Middle frontal gyrus (tissue), 1 donor: Measurements from ENCODE around the gene DSCAML1.

Experiments
- DNase-seq: peaks from one replicate; pipeline ENCODE4 v3.0.0-alpha.2; 2015; ENCODE audit warnings: low spot score; ENCODE audit errors: extremely low spot score

Gene DSCAML1

DNA sequence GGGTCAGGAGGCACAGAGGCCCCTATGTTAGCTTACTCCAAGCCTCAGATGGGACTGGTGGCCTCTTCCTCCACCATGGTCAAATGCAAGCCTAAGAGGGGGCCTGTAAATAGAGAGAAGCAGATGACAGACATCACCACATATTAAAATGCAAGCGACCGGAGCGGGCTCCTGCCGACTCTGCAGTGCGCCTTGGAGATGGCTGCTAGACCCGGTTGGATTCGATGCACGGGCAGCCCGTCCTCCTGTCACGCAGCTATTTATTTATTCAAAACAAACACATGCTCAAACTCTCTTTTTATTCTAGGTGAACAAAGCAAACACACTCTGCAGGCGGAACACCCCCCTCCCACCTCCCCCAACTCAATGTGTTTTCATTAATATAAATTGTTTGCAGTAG is 208.0 kb downstream of the DSCAML1 start:
- no peak for DNase-seq

DNA sequence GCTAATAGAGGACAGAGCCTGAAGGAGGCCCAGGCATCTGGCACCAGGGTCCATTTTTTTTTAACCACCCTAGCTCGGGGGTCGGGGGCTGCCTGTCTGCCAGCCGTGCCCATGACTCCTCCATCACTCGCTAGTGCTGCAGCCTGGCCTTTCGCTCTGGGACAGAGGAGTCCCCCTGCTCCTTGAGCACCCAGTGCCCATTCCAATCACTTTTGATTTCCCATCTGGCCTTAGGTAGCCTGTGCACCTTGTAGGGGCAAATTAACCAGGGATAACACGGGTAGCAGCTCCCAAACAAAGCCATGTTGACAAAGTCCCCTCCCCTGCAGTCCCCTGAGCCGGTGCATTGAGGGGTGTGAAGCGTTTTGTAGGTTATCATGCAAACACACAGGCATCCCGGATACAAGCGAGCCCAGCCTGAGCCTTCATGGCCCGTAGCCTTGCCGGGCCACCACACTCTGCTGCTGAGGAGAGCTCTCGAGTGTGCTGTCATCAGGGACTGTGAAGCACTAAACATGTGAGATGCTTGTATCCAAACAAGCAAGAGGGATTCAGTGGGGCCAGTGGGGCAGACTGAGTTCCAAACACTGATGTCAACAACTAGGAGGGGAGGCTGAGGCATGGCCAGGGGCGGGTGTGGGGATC is 208.7 kb downstream of the DSCAML1 start:
- no peak for DNase-seq

DNA sequence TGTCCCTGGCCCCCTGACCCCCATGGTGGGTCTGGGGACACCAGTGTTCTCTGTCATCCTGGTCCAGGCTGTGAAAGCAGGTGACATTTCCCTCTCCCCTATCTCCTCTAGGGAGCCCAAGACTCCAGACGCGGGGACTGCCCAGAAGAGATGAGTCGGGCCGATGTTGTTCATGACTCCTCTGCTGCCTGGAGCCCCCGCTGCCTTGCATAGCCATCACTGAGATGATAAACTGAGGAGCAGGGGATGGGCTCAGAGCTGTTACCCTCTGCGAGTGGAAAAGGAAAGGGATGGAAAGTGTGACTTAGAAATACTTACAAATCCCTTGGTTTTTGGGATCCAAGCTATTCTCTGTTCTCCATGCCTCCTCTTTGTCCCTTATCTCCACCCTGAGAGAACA is 209.6 kb downstream of the DSCAML1 start:
- no peak for DNase-seq

DNA sequence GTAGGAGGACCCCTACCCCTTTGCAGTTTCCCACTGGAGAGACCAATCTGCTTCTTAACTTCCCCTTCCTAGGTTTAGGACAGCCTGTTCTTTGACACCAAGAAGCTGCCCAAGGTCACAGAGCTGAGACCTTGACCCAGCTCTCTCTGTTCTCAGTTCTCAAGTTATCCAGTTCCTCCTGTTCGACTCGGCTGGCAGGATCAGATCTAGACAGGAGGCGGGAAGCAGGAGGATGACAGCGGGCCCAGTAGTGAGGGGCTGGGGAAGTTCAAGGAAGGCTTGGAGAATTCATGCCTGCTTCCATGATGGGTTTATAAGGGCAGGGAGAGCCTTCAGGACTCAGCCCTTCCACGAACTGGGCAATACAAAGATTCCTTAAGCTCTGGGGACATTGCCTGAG is 210.6 kb downstream of the DSCAML1 start:
- DNase-seq = no peak

DNA sequence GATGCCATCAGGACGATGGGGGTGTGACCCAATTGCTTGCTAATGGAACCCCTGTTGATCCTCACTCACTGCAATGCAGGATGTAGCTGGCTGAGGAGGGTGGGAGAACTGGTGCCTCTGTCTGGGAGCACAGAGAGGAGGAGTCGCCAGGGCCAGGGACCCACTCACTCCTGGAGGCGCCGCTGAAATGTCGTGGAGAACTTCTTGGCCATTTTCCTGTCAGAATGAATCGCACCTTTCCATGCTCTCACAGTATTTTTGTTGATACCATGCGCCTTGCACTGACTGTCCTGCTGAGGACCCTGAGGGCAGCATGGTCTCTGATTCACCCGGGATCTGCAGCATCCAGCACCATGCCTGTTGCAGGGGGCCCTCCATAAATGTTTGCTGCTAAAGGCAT is 211.4 kb downstream of the DSCAML1 start:
- DNase-seq = no peak

DNA sequence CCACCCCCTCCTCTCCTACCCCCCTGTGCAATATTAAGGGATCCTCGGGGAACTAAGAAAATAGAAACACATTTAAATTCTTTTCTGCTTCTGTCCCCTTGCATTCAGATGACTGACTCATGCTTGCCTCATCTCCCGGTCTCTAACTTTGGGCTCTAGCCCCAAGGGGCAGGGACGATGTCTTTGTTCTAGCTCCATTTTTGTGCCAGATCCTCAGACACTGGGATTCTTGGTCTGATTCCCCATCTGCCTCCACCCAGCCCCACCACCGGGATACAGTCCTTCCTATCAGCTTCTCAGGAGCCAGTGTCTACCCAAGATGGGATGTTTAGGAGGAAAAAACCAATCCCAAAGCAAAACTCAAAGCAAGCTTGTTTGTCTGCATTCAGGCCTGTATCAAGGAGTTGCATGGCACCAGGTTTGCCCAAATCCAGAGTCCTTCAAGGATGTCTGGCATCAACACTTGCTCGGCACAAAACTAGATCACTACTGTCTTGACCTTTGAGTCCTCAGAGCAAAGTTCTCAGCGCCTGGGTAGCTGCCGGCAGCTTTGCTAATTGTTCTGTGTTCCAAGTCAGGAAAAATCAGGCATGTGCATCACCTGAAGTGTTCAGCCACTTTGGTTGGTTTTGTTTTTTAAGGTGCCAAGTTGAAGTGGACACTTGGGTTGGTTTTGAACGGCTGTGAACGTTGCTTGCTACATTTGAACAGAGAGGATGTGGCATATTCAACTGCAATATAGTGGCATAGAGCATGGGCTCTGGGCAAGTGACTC is 212.8 kb downstream of the DSCAML1 start:
- DNase-seq = no peak

DNA sequence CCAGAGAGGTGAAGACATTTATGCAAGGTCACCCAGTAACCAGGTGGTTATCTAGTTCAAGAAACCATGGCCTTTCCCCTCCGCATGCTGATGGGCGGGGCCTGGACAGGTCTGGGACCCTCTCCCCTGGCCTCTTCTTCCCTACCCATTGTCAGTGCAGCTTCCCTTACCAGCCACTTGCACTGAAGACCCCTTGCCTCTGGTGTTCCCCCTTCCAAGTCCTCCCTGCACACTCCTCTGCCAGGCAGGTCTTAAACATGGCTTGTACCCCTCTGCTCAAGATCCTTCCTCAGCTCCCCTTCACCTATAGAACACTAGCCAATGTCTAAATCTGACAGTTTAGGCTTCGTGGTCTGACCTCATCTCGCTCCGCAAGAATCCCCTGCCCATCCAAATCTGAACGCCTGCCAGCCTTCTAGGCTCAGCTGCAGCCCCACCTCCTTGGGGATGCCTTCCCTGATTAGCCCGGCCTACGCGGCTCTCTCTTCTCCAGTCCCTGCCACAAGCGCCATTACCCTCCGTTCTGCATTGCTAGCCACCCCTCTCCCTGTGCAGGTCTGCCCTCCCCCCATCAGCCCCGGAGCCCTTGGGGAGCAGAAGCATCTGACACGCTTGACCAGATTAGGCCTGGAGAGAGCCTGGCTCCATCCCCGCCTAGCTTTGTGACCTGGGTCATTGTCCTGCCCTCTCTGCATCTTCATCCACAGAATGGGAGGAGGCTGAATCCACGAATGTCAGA is 213.8 kb downstream of the DSCAML1 start:
- no peak for DNase-seq

DNA sequence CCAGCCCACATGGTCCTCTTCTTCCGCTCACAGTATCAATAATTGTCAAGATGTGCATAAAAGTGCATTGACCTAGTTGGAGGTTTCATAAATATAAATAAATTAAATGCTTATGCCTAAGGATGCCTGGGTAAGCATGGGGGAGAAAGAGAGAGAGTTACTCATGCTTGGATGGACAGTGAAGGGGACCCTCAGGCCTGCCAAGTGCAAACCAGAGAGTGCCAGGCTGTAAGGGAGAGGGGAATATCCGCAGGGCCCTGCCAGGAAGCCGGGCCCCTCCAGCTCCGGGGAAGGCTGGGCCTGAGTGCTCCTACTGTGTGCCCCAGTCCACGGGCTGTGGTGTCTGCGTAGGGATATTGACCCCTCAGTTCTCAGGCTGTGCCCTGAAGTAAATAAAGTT is 214.6 kb downstream of the DSCAML1 start:
- DNase-seq = no peak

DNA sequence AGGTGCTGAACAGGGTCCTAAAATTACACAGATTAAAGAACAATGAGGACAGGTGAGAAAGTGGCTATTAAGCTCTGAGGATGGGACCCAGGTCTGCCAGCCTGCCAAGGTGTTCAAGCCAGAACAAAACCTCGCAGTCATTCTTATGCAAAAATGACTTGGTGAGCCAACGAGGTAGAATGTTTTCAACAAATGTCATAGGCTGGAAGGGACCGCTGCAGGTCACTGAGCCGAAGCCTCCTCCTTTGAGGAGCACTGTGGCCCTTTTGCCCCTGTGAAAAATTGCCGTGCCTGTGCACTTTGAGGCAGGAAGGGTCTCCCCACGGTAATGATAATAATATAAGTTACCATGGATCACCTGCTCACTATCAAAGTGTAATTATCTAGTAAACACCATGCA is 216.2 kb downstream of the DSCAML1 start:
- no peak for DNase-seq

DNA sequence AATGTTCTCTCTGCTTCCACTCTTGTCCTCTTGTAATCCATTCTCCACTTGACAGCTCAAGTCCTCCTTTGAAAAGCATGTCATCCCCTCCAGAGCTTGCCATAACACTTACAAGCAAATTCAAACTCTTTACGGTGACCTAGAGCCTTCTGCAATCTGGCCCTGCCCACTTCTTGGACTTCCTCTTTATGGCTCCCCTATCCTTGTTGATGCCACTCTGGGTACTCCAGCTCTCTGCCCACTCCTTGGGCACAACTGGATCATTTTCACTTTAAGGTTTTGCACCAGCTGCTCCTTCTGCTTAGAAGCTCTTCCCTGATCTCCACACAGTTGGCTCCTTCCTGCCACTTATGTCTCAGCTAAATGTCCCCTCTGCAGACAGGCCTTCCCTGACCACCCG is 217.9 kb downstream of the DSCAML1 start:
- DNase-seq = no peak

DNA sequence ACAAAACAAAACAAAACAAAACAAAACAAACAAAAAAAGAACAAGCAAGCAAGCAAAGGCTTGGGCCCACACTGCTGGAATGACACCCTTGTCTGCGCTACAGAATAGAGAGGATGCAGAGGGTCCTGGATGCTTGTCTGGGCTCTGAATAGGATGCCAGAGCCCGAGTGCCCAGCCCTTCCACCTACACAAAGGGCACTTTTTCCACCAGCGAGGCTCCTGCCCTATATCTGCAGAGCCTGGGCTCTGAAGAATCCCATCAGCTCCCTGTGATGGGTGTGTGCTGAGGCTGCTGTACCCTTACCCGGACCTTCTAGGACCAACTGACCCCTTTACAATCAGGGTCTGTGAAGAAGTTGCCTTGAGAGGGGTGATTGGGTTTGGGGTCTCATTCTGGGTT is 221.2 kb downstream of the DSCAML1 start:
- DNase-seq = no peak

DNA sequence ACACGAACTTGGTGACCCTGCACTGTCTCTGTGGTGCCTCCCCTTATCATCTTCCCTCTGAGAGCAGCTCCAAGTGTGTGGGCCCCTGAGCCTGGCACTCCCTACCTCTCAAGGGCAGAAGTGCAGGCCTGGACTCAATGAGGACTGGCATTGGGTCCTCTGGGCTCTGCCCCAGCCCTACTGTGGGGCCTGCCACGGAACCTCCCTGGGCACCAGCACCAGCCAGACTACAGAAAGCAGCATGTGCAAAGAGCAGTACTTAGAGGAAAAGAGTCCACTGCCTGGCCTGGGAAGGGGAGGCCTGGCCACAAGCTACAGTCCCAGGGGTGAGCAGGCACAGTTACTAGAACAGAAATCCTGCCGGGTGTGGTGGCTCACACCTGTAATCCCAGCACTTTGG is 222.5 kb downstream of the DSCAML1 start:
- DNase-seq = no peak

DNA sequence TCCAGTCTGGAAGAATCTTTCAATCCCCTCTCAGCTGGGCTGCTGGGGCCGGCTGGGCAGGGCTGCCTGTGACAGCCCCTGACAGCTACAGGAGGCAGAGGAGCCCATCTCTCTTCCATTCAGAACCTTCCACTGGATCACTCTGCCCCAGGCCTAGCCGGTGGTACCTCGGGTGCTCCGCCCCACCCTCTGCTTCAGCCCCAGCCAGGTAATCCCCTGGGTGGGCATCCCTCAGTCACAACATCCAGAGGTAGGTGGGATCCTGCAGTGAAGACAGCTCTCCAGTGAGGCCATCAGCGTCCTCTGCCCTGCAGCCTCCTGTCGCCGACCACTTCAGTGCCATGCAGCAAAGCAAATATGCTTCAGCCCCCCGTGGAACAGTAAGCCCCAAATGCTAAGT is 223.7 kb downstream of the DSCAML1 start:
- no peak for DNase-seq

DNA sequence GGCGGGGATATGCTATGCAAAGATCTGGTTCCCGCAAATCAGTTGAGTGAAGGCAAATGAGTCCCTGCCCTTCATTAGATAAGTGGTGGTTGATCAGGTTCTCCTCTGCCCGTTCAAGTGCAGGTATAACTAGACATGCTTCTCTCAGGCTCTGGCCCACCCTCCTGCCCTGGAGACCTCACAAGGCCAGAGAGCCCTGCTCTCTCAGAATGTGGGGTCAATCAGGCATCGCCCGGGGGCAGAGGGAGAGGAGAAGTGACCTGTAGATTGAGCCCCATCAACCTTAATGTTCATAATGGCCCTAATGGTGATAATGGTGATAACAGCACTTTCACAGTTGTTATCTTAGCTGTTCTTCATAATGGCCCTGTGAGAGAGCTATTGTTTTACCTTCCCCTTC is 224.3 kb downstream of the DSCAML1 start:
- DNase-seq = no peak

DNA sequence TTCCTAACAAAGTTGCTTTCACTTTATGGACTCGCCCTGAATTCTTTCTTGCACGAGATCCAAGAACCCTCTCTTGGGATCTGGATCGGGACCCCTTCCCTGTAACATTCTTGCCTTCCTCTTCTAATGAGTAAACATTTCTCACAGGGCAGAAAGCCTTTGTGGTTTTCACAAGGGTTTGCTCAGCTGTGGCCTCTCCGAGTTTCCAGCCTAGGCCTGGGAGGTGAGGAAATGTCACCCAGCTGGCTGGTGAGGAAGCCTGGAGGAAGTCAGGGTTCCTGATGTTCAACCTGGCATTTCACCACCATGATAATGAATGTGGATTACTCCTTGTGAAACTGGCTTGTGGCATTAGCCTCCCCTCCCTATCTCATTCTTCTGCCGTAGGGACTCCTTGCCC is 224.9 kb downstream of the DSCAML1 start:
- DNase-seq = no peak

DNA sequence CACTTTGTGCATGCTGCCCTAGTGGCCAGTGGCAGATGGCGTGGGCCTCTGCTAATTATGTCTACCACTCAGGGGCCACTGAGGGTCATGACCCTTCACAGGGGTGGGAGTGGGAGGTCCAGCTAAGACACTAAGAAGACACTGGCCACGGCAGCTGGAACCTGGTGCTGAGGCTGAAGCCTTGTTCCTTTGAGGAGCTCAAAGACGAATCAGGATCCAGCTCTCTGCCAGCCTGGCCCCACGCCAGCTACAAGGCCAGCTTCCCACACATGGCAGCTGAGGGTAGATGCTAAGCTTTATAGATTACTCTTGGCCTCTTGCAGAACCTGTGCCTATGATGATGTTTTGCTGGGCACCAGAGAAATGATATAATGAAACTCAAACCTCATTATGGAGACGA is 226.3 kb downstream of the DSCAML1 start:
- no peak for DNase-seq

DNA sequence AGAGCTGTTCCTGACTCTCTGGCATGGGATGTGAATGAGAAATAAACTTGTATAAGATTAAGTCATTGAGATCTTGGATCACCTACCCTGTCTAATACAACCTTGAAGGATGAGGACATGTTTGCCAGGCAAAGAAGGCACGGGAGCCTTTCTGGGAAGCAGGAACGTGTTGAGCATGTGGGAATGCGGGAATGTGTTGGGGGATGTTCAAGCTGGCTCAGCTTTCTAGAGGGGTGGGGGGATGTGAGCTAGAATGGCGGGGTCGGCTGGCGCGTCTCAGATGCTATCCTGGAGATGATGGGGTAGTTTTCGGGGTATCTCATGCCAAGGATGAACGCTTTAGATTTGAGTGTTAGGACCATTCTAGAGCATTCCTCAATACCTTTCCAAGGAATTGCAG is 227.1 kb downstream of the DSCAML1 start:
- DNase-seq = no peak

DNA sequence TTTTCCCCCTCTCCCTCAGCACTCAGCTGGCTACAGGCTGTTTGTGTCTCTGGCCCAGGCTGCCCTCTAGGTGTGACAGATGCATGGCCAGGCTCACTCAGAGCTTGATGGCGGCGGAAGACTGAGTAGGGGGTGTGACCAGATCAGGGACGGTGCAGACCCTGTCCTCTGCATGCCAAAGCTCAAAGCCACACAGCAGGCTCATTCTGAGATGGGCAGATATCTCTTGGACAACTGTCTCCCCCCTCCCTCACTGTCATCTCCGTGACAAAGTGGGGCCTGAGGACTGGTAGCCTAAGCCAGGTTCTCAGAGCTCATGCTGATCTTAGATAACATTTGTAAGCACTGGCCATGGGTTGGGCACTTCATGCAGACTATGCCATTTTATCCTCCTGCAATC is 231.3 kb downstream of the DSCAML1 start:
- no peak for DNase-seq

DNA sequence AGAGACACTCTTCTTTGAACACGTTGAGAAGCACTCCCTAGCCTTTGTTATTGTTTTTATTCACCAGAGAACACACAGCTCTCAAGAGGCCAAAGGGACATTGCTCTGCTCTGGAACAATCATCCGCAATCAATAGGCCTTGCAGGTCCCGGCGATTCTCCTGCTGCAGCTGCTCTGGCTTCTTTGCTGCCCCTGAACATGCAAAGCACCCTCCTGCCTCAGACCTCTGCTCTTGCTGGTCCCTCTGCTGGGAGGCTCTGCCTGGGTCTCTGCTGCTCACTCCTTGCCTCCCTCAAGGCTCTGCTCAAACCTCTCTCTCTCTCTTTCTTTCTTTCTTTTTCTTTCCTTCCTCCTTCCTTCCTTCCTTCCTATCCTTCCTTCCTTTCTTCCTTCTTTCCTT is 232.7 kb downstream of the DSCAML1 start:
- DNase-seq = no peak

DNA sequence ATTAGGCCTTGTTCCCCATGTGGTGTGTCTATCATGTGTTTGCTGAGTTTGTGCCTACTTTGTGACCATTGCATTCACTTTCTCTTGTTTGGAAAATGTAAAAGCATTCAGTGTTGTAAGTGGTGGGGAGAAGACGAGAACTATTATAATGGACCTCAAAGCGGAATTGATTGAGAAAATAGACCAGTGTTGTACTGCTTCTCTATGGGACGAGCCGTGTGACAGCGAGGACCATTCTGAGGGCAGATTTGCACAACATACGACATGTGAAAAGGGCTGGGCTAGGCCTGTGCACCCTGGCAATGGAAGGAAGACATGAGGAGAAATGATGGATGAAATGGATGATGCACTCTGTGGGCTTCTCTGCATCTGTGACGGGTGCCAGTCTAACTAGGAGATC is 233.5 kb downstream of the DSCAML1 start:
- DNase-seq = no peak

DNA sequence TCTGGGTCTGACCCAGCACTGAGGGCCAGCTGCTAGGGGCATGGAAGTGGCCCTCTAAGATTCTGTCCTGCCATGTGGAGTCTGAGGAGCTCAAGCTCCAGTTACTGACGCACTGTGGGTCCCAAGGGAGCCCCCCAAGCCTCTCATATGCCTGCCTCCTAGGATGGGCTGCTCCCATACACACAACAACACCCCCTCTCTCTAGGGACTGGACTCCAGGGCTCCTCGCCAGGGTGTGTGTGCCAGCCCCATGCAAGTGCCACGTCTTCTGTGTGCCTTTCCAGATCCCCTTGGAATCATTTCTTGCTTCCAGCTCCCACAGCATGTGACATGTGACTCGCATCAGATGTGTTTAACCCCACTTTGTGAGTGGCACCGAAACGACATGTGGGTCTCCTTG is 234.9 kb downstream of the DSCAML1 start:
- no peak for DNase-seq

DNA sequence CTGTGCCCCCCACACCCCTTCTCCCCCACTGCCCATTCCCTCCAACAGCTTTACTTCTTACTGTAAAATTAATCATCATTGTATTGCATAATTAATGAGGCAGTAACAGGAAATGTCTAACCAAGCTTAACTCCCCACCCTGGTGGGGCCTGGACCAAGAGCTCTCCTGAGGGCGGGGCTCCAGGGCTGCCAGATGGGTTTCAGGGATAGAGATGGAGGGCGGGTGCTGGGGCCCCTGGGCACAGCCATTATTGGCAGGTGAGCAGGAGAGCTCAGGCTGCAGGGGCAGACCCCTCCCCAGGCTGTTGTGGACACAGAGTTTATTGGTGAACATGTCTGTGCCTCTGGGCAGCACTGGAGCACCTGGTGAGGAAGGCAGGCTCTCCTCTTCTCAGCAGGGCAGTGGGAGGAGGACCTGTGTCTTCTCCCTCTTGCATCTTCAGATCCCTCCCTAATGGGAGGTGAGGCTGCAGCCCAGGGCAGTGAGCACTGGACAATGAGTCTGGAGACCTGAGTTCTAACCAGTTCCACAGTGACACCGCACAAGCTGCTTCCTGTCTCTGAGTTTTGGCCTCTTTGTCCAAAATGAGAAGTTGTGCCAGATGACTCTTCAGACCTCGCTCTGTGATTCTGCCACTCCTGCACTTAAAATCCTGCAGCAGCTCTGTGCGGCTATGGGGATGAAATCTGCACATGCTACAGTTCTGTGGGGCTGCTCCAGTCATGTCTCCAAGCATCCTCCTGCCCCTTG is 236.1 kb downstream of the DSCAML1 start:
- DNase-seq = no peak
